GM18498 (cell line): ENCODE results near the gene CLDN9.

ENCODE experiments used
- ATAC-seq: cut with Tn5 transposase; IDR thresholded peaks from one replicate; pipeline ENCODE4 v1.9.1; 2021; ENCODE audit warnings: mild to moderate bottlenecking, moderate library complexity; ENCODE audit not compliant: unreplicated experiment

Gene CLDN9

DNA sequence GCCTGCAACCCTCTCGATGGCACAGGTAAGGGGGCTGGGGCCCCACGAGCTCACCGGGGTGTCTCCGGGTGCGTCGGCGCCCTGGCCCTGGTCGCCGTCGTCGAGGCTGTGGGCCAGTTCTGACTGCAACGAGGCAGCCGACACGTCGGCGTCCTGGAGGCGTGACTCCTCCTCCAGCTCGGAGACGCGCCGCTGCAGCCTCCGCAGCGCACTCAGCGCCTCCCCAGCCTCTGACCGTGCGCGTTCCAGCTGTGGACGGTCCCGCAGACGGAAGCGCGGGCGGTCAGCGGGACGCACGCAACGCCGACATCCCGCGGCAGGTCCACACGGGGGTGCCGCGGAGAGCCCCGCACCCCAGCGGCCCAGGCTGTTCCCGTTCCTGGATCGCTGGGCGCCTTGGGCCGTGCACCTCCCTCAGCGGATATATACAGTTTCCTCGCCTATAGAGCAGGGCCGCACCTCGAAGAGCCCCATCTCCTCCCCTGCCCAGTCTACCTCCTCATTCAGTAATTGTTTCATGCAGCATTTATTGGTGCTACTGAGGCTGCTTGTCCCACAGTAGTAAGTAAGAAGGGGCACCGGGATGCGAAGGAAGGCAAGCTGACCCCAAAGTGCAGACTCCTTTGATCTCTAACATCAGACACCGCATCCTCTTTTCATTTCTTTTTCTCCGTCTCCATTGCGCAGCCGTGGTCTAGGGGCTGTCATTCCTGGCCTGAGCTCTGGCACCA is 16.9 kb downstream of the CLDN9 start:
- ATAC-seq, result no peak

DNA sequence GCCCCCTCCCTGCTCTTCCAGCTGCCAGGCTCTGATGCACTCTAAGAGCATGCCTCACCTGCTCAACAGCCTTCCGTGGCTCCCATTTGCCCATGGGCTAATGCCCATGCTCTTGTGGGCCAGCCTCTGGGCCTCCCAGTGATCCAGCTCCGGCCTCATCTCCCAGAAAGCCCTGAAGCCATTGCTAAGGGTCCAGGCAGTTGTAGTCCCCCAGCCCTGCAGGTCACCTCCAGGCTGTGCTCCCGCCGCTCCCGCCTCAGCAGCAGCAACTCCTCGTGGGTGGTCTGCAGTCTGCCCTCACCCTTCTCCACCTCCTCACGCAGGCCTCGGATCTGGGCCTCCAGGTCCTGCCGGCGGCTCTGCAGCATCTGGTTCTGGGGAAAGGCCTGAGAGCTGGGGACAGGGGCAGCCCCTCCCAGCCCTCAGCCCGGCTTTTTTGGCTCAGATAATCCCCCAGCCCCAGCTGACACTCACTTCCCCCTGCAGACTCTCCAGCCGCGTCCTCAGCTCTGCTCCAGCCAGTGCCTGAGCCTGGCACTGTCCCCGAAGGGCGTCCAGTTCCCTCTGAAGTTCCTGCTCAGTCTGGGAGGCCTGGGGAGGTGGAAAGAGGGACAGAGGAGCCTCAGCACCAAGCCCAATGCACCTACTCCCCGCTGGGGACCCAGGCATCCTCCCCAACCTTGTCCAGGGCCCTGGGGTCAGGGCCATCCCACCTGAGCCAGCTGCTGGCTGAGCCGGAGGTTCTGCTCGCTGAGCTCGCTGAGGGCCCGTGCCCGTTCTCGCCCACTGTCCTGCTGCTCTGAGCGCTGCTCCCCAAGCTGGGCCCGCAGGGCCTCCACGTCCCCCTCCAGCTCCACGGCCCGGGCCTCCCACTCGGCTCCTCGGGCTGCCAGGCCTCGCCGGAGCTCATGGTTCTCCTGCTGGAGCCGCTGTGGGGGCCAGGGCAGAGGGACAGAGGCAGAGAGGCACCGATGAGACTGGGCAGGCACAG is 17.8 kb downstream of the CLDN9 start:
- no peak for ATAC-seq

DNA sequence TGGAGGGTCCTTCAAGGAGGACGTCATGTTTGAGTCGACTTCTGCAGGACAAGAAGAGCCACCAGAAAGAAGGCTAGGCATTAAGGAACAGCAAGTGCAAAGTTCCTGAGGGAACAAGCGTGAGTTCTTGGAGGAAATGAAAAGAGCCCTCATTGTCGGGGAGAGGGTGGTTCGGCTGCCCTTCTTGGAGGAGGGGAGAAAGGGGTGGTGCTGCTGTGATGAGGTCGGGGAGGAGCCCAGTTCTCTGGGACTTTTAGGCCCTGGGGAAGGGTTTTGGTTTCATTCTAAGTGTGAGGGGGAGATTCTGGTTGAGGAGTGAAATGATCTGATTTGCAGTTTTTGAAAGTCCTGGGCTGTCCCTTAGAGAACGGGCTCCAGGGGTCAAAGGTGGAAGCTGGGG is 19.9 kb downstream of the CLDN9 start:
- ATAC-seq, result no peak

DNA sequence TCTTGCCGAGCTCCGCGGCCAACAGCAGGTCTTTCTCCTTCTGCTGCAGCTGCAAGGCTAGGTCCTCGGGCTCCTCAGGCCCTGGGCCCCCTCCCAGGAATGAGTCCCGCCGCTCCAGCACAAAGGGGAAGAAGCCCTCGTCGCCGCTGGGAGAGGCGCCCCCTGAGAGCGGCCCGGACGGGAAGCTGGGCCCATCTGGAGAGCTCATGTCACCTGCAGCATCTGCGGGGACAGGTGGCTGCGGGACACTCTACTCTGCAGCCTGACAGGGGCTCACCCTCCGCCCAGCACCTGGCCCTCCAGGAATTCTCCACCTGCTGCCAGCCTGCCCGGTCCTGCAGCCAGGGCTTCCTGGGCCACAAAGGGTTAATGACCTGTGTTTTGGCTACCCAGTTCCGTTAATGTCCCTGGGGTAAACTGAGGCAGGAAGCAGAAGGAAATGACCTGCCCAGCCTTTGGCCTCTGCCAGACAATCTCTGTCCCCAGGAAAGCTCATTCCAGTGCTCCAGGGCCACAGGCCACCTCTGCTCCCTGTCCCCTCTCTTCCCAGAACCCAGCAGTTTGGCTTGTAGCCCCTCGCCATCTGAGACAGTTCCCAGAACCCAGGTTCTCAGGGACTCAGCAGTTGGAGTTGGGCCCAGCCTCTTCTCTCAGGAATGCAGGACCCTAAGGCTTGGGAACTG is 22.7 kb downstream of the CLDN9 start:
- no peak for ATAC-seq

DNA sequence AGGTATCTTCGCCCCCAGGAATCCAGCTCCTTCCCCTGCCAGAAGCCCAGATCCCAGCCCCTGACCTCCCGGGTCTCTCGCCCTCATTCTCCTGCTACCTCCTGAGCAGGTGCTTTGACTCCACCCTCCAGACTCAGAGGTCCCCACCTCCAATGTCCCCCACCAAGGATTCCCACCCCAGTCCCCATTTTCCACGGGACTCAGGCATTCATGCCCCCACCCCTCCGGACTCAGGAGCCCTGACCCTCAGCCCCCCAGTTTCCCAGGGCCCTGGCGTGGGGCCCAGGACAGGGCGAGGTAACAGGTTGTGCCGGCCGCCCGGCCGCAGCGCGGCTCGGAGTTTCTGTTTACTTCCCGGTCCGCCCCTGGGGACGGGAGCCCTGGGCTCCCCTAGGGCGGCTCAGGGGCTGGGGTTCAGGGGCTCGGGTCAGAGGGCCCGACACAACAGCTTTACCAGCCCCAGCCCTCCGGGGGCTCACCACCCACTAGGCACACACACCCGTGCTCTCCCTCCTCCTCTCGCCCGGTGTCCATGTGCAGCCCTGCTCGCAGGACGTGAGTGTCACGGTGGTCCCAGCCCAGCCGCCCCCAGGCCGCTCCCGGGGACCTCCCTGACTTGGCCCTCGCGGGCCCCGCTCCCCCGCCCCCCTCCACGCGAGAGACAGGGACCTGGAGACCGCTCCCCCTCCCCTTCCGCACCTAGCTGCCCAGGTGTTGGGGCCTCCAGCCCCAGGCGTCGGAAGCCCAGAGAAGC is 23.4 kb downstream of the CLDN9 start:
- no peak for ATAC-seq

DNA sequence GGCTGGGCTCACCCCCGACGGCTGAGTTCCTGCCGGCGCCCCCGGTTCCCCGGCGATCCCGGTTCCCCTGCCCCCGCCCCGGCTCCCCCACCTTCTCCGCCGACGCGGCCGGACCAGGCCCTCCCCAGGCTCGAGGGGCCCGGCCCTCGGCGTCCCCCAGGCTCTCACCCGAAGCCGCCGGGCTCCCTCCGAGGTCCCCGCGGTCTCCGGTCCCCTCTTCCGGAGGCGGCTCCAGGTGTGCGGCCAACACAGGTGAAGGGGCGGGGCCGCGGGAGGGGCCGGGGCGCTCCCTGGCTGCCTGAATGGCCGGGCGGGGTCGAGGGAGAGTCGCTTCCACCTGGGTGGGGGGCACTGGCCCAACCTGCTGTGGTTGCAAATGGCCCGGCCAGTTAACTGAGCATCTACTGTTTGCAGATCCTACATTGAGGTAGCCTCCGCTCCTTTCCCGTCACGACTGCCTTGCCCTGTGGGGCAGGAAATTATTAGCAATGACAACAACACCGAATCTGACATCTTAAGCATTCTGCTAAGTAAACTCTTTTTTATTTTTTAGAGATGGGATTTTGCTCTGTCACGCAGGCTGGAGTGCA is 24.1 kb downstream of the CLDN9 start, which contains the start of gene BICDL2:
Gene BICDL2 (minus strand): TSS at position 219 of the 590 bp plus-strand sequence. CDS start 1,448 bp downstream, outside the sequence.
- no peak for ATAC-seq

DNA sequence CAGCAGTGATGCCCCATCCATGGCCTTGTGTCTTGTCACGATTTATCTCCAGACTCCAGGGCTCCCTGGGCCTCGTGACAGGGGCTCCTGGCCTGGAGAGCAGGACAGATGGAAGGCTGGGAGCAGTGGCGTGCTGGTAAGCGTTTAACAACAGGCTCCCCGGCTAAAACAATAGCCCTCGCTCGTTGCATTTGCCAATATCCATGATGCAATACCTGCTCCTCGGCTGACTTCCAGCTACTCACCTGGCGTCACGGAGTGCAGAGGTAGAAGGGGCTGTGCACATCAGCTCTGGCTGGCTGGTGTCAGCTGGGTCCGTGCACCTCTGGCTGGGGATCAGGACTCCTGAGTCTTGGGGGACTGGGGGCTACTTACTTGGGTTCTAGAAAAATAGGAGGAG is 25.5 kb downstream of the CLDN9 start:
- ATAC-seq, result no peak

DNA sequence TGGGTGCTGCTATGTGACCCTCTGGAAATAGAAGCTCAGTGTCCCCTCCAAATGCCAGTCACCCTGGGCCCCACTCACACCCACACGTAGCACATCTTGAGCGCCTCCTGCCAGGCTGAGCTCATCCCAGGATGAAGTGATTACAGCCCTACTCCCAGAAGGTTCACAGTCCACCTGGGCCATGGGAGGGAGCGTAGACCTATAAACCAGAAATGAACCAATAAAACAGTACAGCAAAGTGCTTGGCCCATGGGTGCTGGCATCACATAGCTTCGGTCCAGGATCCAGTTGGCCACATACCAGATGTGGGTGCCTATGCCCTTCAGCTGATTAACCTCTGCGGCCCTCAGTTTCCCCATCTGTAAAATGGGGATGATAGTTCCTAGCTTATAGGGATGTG is 26.2 kb downstream of the CLDN9 start:
- ATAC-seq, result no peak

DNA sequence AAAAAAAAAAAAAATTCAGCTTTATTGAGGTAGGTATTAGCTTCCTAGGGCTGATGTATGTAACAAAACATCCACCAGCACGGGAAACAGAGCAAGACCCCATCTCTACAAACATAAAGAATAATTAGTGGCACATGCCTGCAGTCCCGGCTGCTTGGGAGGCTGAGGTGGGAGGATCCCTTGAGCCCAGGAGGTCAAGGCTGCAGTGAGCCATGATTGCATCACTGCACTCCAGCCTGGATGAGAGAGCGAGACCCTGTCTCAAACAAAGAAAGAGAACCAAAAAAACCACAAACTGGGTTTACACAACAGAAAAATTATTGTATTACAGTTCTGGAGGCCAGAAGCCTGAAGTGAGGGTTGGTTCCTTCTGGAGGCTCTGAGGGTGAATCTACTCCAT is 29.7 kb downstream of the CLDN9 start:
- no peak for ATAC-seq

DNA sequence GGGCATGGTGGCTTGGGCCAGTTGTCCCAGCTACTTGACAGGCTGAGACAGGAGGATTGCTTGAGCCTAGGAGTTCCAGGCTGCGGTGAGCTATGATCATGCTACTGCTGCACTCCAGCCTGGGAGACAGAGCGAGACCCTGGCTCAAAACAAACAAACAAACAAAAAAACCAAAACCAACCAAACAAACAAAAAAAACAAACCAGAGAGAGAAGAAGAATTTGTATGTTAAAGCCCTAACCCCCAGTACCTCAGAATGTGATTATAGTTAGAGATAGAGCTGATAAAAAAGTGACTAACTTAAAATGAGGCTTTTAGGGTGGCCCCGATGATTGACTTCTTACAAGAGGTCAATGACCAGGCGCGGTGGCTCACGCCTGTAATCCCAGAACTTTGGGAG is 32.0 kb downstream of the CLDN9 start:
- ATAC-seq, result no peak

DNA sequence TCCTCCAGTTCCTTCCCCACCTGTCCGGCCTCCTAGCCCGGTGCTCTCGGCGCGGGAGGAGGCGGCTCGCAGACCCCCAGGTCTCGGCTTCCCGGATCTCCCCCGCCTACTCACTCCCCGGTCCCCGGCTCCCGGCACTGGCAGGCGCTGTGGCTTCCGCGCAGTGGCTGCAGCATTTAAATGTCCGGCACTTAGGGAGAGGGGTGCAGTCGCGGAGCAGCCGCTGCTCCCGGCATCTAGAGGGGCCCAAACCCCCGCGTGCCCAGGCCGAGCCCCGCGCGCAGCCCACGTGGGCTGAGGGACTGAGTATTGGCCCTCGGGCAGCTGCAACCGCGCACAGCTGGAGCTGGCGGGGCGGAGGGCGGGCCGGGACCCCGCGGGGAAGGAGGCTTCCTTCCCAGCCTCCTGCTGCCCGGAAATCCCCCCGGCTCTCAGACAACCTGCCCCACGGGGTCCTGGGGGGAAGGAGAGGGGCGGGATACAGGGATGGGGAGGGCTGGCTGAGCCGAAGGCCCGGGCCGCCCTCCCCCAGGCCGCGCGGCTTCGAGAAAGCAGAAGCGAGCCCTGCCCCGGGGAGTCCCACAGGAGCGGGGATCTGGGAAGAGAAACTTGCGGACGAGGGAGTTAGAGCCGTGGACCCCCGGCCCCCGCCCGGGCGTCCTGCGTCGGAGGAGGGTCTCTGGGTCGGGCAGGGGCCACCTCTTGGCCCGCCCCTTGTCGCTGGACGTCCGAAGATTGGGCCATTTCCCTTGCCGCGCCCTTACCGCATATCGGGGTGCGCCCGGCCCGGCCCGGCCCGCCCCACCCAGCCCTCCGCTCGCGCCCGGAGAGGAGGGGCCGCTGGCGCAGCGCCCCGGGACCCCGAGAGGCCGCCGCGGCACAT is 33.3 kb downstream of the CLDN9 start, which contains the start of gene MMP25:
Gene MMP25 (plus strand): TSS at position 804 of the 883 bp plus-strand sequence. CDS start 357 bp downstream, outside the sequence.
- ATAC-seq, result no peak

DNA sequence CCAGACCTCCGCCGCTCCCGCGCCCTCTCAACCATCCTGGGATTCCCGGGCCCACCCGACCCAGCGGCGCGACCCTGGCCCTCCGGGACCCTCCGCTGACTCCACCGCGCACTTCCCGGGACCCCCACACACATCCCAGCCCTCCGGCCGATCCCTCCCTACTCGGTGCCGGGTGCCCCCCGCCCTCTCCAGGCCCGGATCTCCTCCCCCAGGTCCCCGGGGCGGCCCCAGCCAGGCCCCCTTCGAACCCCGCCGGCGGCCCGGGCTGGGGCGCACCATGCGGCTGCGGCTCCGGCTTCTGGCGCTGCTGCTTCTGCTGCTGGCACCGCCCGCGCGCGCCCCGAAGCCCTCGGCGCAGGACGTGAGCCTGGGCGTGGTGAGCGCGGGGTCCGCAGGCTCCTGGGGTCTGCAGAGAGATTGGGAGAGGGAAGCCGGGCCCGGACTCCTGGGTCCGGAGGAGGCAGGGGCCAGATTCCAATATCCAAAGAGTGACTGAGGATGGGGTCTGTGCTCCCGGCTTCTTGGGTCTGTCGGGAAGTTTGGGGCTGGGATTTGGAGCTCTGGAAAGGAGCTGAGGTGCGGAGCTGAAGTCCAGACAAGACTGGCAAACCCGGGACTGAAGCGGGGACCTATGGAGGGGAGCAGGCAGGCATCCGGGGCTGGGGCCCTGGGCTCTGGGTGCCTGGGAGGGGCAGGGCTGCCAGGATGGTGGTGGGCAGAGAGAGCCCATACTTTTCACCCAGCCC is 34.1 kb downstream of the CLDN9 start:
- ATAC-seq, result no peak

DNA sequence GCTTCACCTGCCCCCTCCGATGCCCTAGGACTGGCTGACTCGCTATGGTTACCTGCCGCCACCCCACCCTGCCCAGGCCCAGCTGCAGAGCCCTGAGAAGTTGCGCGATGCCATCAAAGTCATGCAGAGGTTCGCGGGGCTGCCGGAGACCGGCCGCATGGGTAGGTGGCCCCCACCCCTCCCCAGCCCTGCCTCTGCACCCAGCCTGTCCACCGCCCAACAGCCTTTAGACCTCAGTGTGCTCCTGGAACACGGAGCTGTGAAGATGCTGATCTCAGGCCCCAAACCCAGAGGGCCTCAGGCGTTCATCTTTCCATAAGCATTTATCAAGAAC is 34.6 kb downstream of the CLDN9 start:
- ATAC-seq, result no peak

DNA sequence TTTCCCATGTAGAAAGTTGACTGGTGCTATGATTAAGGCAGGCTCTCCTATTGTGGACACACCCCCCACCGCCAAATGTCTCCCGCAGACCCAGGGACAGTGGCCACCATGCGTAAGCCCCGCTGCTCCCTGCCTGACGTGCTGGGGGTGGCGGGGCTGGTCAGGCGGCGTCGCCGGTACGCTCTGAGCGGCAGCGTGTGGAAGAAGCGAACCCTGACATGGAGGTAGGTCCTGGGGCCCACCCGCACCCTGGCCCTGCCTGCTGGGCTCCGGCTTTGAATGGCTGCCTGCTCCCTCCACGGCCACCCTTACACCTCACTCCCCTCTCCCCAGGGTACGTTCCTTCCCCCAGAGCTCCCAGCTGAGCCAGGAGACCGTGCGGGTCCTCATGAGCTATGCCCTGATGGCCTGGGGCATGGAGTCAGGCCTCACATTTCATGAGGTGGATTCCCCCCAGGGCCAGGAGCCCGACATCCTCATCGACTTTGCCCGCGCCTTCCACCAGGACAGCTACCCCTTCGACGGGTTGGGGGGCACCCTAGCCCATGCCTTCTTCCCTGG is 37.3 kb downstream of the CLDN9 start:
- no peak for ATAC-seq

DNA sequence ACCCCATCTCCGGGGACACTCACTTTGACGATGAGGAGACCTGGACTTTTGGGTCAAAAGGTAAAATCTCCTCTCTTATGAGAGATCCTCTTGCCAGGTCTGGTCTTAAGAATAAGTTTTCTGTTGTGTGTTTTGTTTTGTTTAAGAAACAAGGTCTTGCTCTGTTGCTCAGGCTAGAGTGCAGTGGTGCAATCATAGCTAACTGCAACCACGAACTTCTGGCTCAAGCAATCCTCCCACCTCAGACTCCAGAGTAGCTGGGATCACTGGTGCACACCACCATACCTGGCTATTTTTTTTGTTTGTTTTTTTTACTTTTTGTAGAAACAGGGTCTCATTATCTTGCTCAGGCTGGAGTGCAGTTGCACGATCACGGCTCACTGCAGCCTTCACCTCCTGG is 37.8 kb downstream of the CLDN9 start:
- no peak for ATAC-seq

DNA sequence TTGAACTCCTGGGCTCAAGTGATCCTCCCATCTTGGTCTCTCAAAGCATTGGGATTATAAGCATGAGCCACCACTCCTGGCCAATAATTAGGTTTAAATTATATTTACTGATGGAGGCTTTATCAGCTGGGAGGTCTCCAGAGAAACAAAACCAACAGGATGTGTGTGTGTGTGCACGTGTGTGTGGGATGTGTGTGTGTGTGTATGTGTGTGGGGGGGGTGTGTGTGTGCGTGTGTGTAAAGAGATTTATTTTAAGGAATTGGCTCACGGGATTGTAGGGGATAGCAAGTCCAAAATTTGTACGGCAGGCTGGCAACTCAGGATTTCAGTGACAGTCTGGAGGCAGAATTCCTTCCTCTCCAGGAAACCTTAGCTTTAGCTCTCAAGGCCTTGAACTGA is 38.3 kb downstream of the CLDN9 start:
- ATAC-seq, result no peak

DNA sequence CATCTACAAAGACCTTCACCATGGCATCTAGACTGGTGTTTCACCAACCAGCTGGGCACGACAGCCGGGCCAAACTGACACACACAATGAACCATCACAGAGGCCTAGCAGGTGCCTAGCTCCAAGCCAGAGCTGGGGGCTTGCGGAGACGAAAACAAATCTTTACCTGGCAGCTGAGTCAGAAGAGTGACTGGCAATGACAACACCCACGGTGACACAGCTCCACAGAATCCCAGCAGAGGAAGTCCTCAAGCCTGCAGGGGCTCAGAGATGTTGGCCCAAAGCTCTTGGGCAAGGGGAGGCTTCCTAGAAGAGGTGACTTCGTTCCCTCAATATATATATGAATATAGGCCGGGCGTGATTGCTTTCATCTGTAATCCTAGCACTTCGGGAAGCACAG is 38.8 kb downstream of the CLDN9 start:
- no peak for ATAC-seq
